HepG2 (cell line): ENCODE results near the gene CHRD. TPM values are rescaled to one million over a fixed set of nuclear protein-coding genes. Genes with fewer than 3 reads are reported as not detected.

Source experiments
- ERF ChIP-seq: IDR thresholded peaks from 2 replicates; pipeline ENCODE4 v1.6.1; 2018; ENCODE audit warnings: missing biosample characterization, missing genetic modification reagents
- HMGXB3 ChIP-seq: sonication (generic); formaldehyde crosslinking; IDR thresholded peaks from 2 replicates; pipeline ENCODE4 v1.4.0; 2020; ENCODE audit warnings: missing genetic modification reagents, borderline replicate concordance
- KDM4B ChIP-seq: sonication (generic); formaldehyde crosslinking; IDR thresholded peaks from 2 replicates; pipeline ENCODE4 v1.4.0; 2020; ENCODE audit warnings: missing genetic modification reagents
- KDM5B ChIP-seq: sonication (generic); formaldehyde crosslinking; IDR thresholded peaks from 2 replicates; pipeline ENCODE4 v1.4.0; 2020; ENCODE audit warnings: missing genetic modification reagents, mild to moderate bottlenecking, borderline replicate concordance
- PAF1 ChIP-seq: IDR thresholded peaks from 2 replicates; pipeline ENCODE4 v1.6.1; 2016; ENCODE audit warnings: missing genetic modification reagents, missing compliant biosample characterization
- SALL1 ChIP-seq: sonication (generic); formaldehyde crosslinking; IDR thresholded peaks from 2 replicates; pipeline ENCODE4 v1.8.0; 2022; ENCODE audit warnings: mild to moderate bottlenecking, missing genetic modification reagents
- ZFP91 ChIP-seq: sonication (generic); formaldehyde crosslinking; IDR thresholded peaks from 2 replicates; pipeline ENCODE4 v1.9.0; 2022; ENCODE audit warnings: missing genetic modification reagents, mild to moderate bottlenecking, borderline replicate concordance
- ZFYVE20 ChIP-seq: sonication (generic); formaldehyde crosslinking; IDR thresholded peaks from 2 replicates; pipeline ENCODE4 v1.8.0; 2023; ENCODE audit warnings: low read depth, mild to moderate bottlenecking, moderate library complexity, missing genetic modification reagents, borderline replicate concordance
- ZNF552 ChIP-seq: sonication (generic); formaldehyde crosslinking; IDR thresholded peaks from 2 replicates; pipeline ENCODE4 v1.9.0; 2022; ENCODE audit warnings: missing genetic modification reagents, mild to moderate bottlenecking, borderline replicate concordance
- polyA plus RNA-seq, 8 experiments: library from polyadenylated mRNA; depleted of rRNA in 3 of 8; stranded (reverse) in 7 of 8; unstranded in 1 of 8; fragments of >200 nt; fragmentation: Illumina TruSeq in 4 of 8; extraction: Trizol in 4 of 8; gene quantifications; 2 replicates each; pipeline versions ENCODE4 v1.2.1 to v1.2.3, GENCODE V29; 2011 to 2016; ENCODE audit warnings: low read depth in 4 of 8, missing spikeins in 1 of 8, mixed read lengths in 1 of 8; ENCODE audit not compliant: insufficient read depth in 1 of 8
- total RNA-seq, 5 experiments: library from RNA; depleted of rRNA; stranded (reverse); fragments of >200 nt; fragmentation: Illumina TruSeq; extraction: Trizol; gene quantifications; 2 replicates each; pipeline ENCODE4 v1.2.3, GENCODE V29; 2016; ENCODE audit warnings: low read depth in 1 of 5
- TF ChIP-seq, protein P1 (sequence below): sonication (generic); formaldehyde crosslinking; IDR thresholded peaks from 2 replicates; pipeline ENCODE4 v1.4.0; 2020; ENCODE audit warnings: missing genetic modification reagents
- TF ChIP-seq, protein P2 (sequence below): sonication (generic); formaldehyde crosslinking; IDR thresholded peaks from 2 replicates; pipeline ENCODE4 v1.8.0; 2022; ENCODE audit warnings: mild to moderate bottlenecking, missing genetic modification reagents; ENCODE audit not compliant: insufficient replicate concordance
- TF ChIP-seq, protein P3 (sequence below), 2 experiments: sonication (generic) in 1 of 2; formaldehyde crosslinking in 1 of 2; IDR thresholded peaks; 2 replicates each; pipeline versions ENCODE4 v1.4.0 to v1.6.1; 2018 to 2020; ENCODE audit warnings: missing genetic modification reagents in 2 of 2, borderline replicate concordance in 1 of 2, low read depth in 1 of 2, mild to moderate bottlenecking in 1 of 2, missing biosample characterization in 1 of 2

CHRD gene
- total and polyA plus RNA-seq, 2 of the 13 experiments (the other 11 are each of a cell fraction or from before 2014, with no cell fraction given) = 22.2 to 35.2 TPM

DNA sequence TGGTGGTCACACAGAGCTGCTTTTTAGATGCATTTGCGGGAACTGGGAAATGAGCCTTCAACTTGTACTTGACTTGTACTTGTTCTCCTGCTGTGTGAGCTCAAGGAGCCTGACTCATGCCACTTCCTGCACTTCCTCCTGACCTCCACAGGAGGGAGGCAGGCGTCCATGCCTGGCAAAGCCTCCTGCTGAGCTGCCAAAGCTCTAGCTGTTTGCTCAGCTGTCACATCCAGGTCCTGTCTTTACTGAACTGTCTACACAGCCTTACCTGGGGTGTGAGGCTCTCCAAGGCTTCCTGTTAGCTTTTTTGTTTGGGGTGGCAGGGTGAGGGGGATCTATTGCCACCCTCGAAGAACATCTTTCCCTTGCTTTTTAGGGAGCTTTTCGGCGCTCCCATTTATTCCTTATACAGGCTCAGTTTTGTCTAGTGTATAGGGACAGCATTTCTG, 8.3 kb upstream of the CHRD start (continued):
- TF ChIP-seq HMGXB3 = peak; percentile 20; the same call in 1 of the 2 replicates
- TF ChIP-seq, protein P1, sequence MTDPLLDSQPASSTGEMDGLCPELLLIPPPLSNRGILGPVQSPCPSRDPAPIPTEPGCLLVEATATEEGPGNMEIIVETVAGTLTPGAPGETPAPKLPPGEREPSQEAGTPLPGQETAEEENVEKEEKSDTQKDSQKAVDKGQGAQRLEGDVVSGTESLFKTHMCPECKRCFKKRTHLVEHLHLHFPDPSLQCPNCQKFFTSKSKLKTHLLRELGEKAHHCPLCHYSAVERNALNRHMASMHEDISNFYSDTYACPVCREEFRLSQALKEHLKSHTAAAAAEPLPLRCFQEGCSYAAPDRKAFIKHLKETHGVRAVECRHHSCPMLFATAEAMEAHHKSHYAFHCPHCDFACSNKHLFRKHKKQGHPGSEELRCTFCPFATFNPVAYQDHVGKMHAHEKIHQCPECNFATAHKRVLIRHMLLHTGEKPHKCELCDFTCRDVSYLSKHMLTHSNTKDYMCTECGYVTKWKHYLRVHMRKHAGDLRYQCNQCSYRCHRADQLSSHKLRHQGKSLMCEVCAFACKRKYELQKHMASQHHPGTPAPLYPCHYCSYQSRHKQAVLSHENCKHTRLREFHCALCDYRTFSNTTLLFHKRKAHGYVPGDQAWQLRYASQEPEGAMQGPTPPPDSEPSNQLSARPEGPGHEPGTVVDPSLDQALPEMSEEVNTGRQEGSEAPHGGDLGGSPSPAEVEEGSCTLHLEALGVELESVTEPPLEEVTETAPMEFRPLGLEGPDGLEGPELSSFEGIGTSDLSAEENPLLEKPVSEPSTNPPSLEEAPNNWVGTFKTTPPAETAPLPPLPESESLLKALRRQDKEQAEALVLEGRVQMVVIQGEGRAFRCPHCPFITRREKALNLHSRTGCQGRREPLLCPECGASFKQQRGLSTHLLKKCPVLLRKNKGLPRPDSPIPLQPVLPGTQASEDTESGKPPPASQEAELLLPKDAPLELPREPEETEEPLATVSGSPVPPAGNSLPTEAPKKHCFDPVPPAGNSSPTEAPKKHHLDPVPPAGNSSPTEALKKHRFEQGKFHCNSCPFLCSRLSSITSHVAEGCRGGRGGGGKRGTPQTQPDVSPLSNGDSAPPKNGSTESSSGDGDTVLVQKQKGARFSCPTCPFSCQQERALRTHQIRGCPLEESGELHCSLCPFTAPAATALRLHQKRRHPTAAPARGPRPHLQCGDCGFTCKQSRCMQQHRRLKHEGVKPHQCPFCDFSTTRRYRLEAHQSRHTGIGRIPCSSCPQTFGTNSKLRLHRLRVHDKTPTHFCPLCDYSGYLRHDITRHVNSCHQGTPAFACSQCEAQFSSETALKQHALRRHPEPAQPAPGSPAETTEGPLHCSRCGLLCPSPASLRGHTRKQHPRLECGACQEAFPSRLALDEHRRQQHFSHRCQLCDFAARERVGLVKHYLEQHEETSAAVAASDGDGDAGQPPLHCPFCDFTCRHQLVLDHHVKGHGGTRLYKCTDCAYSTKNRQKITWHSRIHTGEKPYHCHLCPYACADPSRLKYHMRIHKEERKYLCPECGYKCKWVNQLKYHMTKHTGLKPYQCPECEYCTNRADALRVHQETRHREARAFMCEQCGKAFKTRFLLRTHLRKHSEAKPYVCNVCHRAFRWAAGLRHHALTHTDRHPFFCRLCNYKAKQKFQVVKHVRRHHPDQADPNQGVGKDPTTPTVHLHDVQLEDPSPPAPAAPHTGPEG (CRISPR knock-in tag) = no peak
- TF ChIP-seq PAF1 = 0 out of 2 replicates have a peak, but pooled peaks have one; percentile 64
- 0 out of 2 replicates have a peak, but pooled peaks have one; percentile 16 for TF ChIP-seq ZFP91 (CRISPR knock-in tag)
- no peak for TF ChIP-seq ERF
- peak; percentile 35; the same call in 1 of the 2 replicates for TF ChIP-seq KDM5B
- TF ChIP-seq KDM4B (CRISPR knock-in tag) = 0 out of 2 replicates have a peak, but pooled peaks have one; percentile 13
- TF ChIP-seq ZFYVE20 (CRISPR knock-in tag) = no peak
- TF ChIP-seq, protein P2, sequence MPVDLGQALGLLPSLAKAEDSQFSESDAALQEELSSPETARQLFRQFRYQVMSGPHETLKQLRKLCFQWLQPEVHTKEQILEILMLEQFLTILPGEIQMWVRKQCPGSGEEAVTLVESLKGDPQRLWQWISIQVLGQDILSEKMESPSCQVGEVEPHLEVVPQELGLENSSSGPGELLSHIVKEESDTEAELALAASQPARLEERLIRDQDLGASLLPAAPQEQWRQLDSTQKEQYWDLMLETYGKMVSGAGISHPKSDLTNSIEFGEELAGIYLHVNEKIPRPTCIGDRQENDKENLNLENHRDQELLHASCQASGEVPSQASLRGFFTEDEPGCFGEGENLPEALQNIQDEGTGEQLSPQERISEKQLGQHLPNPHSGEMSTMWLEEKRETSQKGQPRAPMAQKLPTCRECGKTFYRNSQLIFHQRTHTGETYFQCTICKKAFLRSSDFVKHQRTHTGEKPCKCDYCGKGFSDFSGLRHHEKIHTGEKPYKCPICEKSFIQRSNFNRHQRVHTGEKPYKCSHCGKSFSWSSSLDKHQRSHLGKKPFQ (CRISPR knock-in tag) = no peak
- TF ChIP-seq SALL1 (CRISPR knock-in tag) = peak; percentile 74; the same call in 1 of the 2 replicates
- no peak for TF ChIP-seq ZNF552 (CRISPR knock-in tag)
- TF ChIP-seq, protein P3, sequence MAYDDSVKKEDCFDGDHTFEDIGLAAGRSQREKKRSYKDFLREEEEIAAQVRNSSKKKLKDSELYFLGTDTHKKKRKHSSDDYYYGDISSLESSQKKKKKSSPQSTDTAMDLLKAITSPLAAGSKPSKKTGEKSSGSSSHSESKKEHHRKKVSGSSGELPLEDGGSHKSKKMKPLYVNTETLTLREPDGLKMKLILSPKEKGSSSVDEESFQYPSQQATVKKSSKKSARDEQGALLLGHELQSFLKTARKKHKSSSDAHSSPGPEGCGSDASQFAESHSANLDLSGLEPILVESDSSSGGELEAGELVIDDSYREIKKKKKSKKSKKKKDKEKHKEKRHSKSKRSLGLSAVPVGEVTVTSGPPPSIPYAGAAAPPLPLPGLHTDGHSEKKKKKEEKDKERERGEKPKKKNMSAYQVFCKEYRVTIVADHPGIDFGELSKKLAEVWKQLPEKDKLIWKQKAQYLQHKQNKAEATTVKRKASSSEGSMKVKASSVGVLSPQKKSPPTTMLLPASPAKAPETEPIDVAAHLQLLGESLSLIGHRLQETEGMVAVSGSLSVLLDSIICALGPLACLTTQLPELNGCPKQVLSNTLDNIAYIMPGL (CRISPR knock-in tag; IDR thresholded peaks at IDR 0.05; ENCODE audit: borderline replicate concordance in 1 of 2, low read depth in 1 of 2) = peak; percentile 47 to 52; a peak in 1 of 4 replicates
